Breast epithelium (tissue), 3 donors: ENCODE measurements around the gene LAMB3.

Experiments
- CTCF ChIP-seq, 3 donors: fragments of 450-650 bp; IDR thresholded peaks; one replicate each; pipeline ENCODE4 v1.5.1; 2016 to 2017; ENCODE audit warnings: antibody characterized with exemption in 3 of 3, mild to moderate bottlenecking in 3 of 3, moderate library complexity in 3 of 3
- POLR2A ChIP-seq: fragments of 450-650 bp; IDR thresholded peaks from one replicate; pipeline ENCODE4 v1.6.1; 2016; ENCODE audit warnings: antibody characterized with exemption, mild to moderate bottlenecking, moderate library complexity
- POLR2AphosphoS5 ChIP-seq, 3 donors: sonication (generic); formaldehyde crosslinking; IDR thresholded peaks; one replicate each; pipeline ENCODE4 v1.6.1; 2017; ENCODE audit warnings: antibody characterized with exemption in 3 of 3

DNA sequence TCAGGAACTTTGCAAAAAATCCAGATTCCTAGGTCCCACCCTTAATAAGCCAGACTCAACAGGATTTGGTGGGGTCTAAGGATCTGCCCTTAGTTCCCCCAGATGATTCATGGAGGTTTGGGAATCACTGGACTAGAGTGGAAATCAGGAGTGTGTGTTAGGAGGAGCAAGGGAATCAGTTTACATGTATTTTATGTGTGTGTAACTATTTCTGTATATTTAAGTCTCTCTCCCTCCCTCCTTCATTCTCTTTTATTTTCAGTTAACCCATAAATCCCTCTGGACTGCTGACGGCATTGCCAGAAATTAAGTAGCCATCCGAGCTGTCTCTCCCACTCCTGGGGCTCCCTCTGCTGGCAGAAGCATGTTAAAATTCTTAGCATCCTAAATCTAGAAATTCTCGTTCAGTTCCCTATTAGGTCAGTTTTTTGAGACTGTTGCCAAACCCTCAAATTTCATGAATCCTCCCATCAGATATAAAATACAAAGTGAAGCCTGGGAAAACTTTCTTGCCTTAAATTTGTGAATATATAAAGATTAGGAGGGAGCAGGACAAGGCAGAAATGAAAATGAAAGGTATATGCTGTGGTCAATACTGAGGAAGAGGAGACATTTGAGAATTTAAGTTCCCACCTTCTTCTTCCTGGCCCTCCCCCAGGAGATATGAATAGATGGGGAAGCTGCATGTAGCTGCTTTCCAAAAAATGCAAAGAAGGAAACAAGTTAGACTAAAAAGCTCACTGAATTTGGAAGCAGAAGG lies 40.7 kb upstream of the LAMB3 start:
- TF ChIP-seq POLR2A (no peak), CTCF (IDR thresholded peaks at IDR 0.05) (peak; percentile 72 to 88 (median 85)), POLR2AphosphoS5 (IDR thresholded peaks at IDR 0.05) (no peak)
